GM12891 (cell line): ENCODE results near the gene PPIL1.

Source experiments
- DNase-seq: peaks from one replicate; pipeline ENCODE4 v3.0.0; 2011; ENCODE audit warnings: low spot score; ENCODE audit not compliant: insufficient read length
- FAIRE-seq: peaks from 2 replicates; lab custom pipeline; 2011; peaks lifted over from hg19 to GRCh38; lab: Jason Lieb, UNC
- PAX5 ChIP-seq: IDR thresholded peaks from 2 replicates; pipeline ENCODE4 v1.6.1; 2011; ENCODE audit warnings: low read length, moderate library complexity, mild to moderate bottlenecking; ENCODE audit not compliant: insufficient read depth, severe bottlenecking
- POLR2A ChIP-seq: IDR thresholded peaks from 2 replicates; pipeline ENCODE4 v1.6.1; 2011; ENCODE audit warnings: low read depth, low read length, control low read depth
- POLR2AphosphoS5 ChIP-seq: IDR thresholded peaks from 2 replicates; pipeline ENCODE4 v1.6.1; 2011; ENCODE audit warnings: low read depth, low read length, control low read depth
- POU2F2 ChIP-seq: IDR thresholded peaks from 2 replicates; pipeline ENCODE4 v1.6.1; 2011; ENCODE audit warnings: low read depth, mild to moderate bottlenecking, control low read depth, low read length, moderate library complexity
- SPI1 ChIP-seq: IDR thresholded peaks from 2 replicates; pipeline ENCODE4 v1.6.1; 2011; ENCODE audit warnings: low read depth, low read length, control low read depth
- TAF1 ChIP-seq: IDR thresholded peaks from 2 replicates; pipeline ENCODE4 v1.6.1; 2011; ENCODE audit warnings: low read depth, low read length, control low read depth

The PPIL1 gene

DNA sequence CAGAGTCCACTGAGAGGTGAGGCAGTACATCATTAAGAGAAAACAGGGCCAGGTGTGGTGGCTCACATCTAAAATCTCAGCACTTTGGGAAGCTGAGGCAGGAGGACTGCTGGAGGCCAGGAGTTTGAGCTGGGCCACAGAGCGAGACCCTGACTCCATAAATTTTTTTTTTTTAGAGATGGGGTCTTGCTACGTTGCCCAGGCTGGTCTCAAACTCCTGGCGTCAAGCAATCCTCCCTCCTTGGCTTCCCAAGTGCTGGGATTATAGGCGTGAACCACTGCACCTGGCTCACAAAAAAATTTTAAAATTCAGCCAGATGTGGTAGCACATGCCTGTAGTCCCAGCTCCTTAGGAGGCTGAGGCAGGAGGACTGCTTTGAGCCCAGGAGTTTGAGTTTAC is 17.3 kb downstream of the PPIL1 start:
- DNase-seq, result no peak
- no peak for FAIRE-seq
- TF ChIP-seq PAX5 (no peak), TAF1 (no peak), POLR2A (no peak), SPI1 (no peak), POU2F2 (no peak), POLR2AphosphoS5 (no peak)

DNA sequence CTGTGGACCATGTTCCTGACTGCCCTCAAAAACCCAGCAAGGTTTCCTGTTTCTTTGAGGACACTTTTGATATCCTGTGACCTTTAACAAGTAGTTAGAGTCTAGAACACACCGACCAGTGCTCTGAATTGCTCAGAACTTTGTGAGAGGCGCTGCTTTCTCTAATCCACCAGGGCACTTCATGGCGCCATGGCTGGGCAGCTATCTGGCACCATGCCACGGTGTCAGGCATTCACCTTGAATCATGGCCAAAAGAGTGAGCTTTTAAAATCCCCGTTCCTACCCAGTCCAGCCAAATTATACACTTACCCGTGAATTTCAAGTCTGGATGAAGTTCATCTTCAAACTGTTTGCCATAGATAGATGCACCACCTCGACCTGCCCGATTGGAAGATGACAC is 18.3 kb downstream of the PPIL1 start:
- DNase-seq, result no peak
- TF ChIP-seq POLR2A, result no peak
- no peak for TF ChIP-seq PAX5
- no peak for TF ChIP-seq POLR2AphosphoS5
- no peak for TF ChIP-seq POU2F2
- no peak for TF ChIP-seq TAF1
- FAIRE-seq, result no peak

DNA sequence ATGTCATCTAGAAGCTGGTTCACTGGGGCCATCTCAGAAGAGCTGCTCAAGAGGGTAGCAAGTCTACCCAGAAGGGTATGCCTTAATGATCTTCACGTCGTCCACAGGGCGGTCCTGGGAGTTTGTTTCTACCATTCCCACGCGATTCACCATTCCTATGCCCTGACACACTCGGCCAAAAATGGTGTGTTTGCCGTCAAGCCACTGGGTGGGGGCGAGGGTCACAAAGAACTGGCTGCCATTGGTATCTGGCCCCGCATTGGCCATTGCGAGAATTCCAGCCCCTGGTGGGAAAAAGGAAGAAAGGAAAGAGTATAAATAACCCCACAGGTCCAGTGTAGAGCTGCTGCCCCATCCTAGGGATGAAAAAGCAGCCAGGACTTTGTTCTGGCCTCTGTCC is 18.9 kb downstream of the PPIL1 start:
- no peak for DNase-seq
- TF ChIP-seq SPI1 (no peak), PAX5 (no peak), TAF1 (no peak), POU2F2 (no peak), POLR2AphosphoS5 (no peak), POLR2A (no peak)
- FAIRE-seq, result no peak

DNA sequence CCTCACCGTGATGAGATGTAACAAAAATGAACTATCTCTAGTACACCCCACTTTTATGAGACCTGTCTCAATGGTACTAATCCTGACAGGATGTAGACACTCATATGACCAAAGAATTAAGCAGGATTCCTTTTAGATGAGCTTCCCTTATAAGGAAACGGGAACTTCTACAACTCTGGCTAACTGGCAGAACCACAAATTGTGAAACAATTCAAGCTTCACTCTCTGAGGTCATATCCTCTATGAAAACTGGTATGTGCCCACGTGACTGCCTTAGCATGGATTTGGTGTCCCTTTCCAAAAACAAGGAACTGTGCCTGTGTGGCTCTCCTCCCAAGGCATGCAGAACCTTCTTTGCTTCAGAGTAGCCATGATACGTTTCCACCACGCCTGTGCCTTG is 21.3 kb downstream of the PPIL1 start:
- TF ChIP-seq PAX5, result no peak
- TF ChIP-seq TAF1, result no peak
- TF ChIP-seq POU2F2, result no peak
- no peak for TF ChIP-seq POLR2AphosphoS5
- DNase-seq, result no peak
- FAIRE-seq, result no peak

DNA sequence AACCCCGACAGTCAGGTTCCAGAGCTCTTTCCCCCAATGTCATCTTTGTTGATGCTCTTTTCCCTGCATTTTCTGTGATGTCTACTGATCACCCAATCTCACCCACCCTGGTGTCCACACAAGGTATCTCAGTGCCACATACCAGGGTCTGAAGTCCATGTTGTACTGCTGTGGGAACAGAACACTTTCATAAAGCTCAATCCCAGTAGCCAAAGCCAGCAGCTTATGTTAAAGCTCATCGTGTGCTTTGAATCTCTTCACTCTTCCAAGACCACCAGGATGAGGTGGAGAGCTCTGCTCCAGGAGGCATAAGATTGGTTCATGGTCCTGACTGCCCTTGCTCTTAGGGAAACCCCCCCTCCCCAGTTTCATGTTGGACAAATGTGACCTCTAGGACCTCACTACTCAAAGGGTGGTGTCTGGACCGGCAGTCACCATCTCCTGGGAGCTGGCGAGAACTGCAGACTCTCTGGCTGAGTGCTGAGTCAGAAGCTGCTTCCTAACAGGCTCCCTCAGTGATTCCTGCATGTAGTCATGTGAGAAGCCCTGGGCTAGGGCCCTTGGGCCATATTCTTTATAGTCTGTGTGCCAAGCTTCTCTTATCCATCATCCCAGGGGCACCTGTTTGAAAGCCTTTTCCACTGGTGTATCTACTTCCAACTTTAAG is 22.0 kb downstream of the PPIL1 start:
- DNase-seq (no peak), FAIRE-seq (no peak)
- TF ChIP-seq POLR2AphosphoS5 (no peak), PAX5 (no peak)

DNA sequence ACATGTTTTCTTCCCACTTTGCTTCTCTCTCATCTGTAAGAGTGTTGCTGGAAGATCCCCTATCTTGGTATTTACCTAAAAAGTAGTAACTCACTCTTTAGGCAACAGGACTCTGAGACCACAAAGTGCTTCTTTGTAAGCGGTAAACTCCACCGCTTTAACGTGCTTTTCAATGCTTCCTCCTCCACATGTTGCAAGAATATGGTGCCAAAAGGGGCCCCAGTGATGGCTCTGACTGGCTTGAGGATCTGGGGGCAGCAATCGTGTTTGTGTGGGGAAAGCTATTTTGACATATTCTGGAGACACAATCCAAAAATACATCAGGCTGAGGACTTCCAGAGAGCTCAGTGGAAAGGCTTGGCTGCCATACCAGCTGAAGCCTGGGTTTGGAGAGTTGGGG is 23.0 kb downstream of the PPIL1 start:
- DNase-seq (no peak), FAIRE-seq (no peak)
- TF ChIP-seq POLR2AphosphoS5 (no peak), POLR2A (no peak), POU2F2 (no peak), TAF1 (no peak), PAX5 (no peak), SPI1 (no peak)

DNA sequence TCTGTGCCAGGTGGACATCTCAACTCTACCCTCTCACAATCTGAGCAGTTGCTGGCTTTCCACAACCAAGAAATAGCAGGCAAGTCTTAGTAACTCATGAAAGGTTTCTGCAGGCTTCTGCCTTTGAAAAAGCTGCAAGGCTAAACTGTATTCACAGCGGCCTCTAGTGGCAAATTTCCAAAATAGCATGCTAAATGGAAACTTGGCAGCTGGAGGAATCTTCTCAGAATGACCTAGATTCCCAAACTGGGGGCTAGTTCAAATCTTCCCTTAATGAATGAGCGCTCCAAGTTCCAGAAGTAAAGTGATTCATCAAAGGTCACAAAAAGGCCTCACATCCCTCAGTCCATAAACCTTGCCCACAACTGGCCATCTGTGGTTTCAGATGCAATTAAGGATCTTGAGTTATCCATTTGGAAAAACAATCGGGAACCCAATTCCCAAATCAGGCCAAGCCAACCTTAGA is 23.4 kb downstream of the PPIL1 start:
- TF ChIP-seq PAX5 (no peak), TAF1 (no peak), SPI1 (no peak), POLR2A (no peak), POLR2AphosphoS5 (no peak), POU2F2 (no peak)
- no peak for DNase-seq
- FAIRE-seq, result no peak

DNA sequence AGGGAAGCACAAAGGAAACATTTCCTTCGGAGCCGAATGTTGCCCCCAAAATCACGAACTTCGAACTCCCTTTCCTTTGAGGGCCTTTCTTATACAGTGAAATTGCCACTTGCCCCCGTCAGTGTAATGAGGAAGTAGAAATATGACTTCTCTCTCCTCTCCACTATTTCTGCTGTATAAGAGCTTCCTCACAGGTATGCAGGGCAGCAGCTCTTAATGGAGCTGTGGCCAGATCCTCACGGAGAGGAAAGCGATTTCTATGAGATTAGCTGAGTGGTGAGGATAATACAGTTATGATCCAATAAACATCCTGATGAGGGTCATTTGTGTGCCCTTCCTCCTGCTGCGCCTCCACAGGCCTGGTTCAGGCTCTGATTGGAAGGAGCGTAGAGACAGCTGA is 24.6 kb downstream of the PPIL1 start:
- TF ChIP-seq POLR2A (no peak), POLR2AphosphoS5 (no peak), TAF1 (no peak), SPI1 (no peak), PAX5 (no peak), POU2F2 (no peak)
- no peak for DNase-seq
- no peak for FAIRE-seq

DNA sequence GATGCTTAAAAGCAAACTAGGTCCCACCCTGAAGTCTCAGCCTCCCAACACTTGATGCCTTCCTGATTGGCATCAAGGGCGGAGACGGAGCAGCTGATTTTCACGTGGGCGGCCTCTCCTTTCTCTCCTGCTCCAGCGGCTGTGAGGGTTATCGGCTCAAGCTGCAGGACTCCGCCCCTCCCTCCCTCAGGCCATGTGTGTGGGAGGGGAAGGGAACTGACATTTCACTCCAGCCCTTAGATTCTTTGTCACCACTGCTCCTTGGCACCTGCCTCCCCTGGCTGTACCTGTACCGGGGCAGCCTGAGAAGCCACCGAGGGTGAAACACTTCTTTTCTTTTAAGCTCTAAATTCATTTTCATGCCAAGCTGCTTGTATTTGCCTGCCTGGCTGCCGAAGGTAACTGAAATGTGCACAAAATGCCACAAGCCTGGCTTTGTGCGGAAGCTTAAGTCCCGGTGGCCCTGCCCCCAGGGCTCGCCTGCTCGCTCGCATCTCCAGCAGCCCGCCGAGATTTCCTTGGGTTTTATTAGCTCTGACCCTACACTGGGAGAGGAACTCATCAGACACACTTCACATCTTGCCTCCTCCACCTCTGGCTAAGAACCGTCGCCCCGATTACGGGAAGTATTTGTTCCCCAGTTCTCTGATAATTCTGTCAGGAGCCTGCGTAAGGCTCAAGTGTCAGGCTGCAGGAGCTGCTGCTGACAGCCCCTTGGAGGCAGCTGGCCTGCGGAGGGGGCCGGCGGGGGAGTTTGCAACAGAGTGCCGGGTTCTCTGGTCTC is 25.8 kb downstream of the PPIL1 start:
- DNase-seq, result no peak
- TF ChIP-seq TAF1, result no peak
- no peak for FAIRE-seq

DNA sequence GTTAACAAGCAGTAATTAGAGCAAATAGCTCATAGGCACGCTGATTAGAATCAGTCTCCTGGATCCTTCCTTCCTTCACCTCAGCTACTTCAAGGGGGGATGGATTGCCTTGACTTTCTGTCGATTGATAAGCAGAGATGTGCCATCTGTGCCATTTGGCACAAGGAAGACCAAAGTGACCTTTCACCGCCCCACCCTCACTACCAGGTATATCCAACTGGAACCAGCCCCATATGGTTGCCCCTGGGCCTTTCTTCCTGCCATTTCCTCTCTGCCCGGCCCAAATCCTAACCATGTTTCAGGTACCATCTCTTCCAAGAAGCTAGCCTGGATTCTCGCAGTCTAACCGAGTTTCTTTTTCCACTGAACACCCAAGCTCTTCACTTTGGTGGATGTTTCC is 26.6 kb downstream of the PPIL1 start:
- TF ChIP-seq POLR2A, result no peak
- TF ChIP-seq POLR2AphosphoS5, result no peak
- no peak for TF ChIP-seq POU2F2
- TF ChIP-seq TAF1, result no peak
- TF ChIP-seq SPI1, result no peak
- TF ChIP-seq PAX5, result no peak
- FAIRE-seq, result no peak
- DNase-seq, result no peak

DNA sequence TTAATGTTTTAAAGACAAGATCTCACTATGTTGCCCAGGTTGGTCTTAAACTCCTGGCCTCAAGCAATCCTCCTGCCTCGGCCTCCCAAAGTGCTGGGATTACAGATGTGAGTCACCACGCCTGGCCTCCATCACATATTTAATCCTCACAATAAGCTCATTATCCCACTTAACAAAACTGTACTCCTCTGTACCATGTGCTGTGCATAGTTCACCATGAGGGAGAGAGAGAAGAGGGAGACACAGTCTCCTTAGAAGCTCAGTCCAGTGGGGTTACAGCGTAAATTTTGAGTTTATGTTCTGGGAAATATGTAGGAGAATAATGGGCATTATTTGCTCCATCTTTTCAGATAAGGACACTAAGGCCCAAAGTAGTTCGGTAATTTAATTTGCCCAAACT is 27.5 kb downstream of the PPIL1 start:
- TF ChIP-seq POU2F2 (no peak), POLR2AphosphoS5 (no peak), POLR2A (no peak), PAX5 (no peak), SPI1 (no peak), TAF1 (no peak)
- DNase-seq (no peak), FAIRE-seq (no peak)
